GM18498 (cell line): ENCODE results near the gene PRSS3.
"Not testable (repeated sequence)": the region's sequence is repeated elsewhere in the genome, so short reads cannot be mapped to it uniquely, and the experiment has no call there.

Experiments used
- ATAC-seq: cut with Tn5 transposase; IDR thresholded peaks from one replicate; pipeline ENCODE4 v1.9.1; 2021; ENCODE audit warnings: mild to moderate bottlenecking, moderate library complexity; ENCODE audit not compliant: unreplicated experiment

The PRSS3 gene

DNA sequence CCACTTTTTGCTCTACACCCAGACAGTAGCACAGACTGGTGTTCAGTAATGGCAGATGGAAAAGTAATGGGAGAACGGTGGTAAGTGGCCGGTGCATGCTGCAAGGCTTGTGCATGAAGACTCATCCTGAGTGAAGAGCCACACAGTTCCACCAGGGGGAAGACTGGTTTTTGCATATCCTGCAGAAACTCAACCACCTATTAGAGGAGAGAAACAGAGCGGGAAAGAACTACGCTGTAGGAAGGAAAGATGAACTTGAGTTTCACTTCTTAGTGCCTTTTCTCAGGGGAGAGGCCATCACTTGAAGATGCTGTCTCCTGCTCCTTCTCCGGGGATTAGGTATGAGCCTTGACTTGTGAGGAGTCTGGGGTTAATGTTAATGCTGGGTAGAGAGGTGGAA lies 9.4 kb upstream of the PRSS3 start:
- no peak for ATAC-seq

DNA sequence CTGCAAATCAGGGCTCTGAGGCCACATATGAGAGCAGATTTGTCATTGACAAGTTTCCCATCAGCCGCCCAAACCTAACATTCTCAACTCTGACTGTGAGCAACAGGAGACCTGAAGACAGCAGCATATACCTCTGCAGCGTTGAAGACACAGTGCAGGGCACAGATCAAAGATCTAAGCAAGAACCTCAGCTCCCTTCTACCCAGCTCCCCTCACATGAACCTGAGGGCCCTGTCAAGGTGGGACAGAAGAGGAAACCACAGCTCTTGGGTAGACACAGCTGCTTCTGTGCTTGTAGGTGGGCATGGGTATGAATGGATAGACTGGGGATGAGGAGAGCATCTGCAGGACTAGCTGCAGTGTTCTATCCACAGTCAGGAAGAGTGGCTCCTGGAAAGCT lies 8.7 kb upstream of the PRSS3 start:
- ATAC-seq, result no peak

DNA sequence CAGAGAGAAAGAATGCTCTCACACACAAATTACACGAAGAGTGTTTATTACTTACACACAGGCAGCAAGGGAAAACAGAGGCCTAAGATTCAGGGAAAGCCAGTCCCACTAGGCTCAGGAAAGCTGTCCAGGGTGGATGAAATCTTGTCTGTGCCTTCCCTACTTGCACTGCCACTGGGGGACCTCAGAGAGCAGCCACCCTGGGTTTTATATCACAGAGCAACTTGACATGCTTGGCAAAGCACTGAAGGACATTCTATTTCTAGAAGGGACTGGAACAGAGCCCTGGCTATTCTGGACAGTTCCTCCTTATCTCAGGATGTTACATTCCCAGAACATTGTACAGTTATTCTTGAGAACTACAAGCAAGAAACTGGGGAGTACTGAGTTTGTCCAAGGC lies 7.5 kb upstream of the PRSS3 start:
- no peak for ATAC-seq

DNA sequence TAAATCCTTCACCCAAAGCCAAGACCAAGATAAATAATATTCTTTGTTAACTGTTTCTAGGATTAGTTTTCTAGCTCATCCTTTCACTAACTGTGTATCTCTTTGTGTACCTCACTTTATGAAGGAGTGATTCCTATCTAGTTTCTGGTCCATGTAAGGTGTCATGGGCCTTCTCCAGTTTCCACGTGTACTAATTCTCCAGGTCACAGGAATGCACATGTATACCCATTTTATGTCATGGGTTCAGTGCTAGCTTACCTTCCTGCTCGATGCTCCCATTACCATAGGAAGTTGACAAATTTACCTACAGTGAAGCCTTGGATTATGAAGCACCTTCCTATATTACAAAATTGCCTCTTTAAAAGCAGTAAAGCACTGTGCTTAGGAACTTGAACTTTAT lies 5.9 kb upstream of the PRSS3 start:
- ATAC-seq, result not testable (repeated sequence)

DNA sequence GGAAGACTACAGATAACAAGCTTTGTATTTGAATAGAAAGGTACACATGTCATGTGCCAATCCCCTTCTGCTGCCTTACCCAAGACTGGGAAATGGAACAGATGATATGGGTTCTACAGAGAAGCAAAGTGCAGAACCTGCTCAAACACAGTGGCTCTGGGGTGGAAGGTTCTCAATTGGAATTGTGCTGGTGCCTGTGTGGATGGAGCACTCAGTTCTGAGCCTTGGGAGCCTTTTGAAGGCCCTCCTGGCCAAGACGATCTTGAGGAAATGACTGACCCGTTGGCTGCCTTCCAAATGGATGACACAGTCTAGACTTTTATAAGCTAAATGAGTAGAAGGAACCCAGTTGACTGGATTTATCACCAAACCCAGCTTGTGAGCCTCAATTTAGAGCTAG lies 4.2 kb upstream of the PRSS3 start:
- no peak for ATAC-seq

DNA sequence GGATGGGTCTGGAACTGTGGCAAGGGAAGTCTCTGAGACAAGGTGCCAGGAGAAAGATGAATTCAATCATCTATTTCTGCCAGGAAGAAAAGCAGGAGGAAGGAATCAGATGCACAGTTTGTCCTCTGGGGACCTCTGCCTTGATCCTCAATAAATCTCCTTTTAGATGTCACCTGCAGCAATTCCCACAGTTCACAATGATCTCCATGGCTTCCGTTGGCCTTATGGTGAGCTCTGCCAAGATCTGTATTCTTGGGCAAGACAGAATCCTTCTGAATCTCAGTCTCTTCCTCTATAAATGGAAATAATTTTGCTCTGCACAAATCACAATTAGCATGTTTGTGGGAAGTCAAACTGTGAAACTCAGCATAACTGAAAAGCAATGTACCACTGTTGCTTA lies 1.9 kb upstream of the PRSS3 start:
- not testable (repeated sequence) for ATAC-seq

DNA sequence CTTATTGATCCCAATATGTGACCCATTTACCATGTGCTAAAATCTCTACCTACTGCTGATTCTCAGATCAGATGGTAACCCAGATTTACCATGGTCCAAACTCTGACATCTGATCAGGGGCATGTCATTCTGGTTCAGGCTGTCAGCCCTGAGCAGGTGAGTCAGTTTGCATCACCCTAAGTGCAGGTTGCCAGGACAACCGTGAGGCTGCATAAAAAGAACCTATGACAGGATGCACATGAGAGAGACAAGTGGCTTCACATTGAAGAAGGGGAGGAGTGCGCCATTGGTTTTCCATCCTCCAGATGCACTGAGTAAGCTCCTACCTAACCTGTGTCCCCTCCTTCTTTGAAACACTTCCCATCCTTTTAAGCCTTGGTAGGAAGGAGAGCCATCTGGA lies 801 bp upstream of the PRSS3 start:
- ATAC-seq, result no peak

DNA sequence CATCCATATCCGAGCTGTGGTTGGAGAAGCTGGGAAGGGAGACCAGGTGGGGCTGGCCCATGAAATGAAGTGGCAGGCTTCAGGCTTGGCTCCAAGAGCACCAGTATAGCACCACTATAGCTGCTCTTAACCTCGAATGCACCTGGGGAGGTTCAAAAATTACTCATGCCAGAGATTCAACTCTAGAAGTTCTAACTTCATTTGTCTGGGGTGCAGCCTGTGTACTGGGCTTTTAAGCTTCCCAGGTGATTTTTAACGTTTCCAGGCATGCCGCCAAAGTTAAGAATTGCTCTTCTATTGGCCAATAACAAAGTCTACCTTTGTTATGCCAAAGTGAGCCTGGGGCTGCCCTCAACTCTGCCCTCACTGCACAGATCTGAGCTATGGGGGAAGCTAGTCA lies 458 bp downstream of the PRSS3 start:
- no peak for ATAC-seq

DNA sequence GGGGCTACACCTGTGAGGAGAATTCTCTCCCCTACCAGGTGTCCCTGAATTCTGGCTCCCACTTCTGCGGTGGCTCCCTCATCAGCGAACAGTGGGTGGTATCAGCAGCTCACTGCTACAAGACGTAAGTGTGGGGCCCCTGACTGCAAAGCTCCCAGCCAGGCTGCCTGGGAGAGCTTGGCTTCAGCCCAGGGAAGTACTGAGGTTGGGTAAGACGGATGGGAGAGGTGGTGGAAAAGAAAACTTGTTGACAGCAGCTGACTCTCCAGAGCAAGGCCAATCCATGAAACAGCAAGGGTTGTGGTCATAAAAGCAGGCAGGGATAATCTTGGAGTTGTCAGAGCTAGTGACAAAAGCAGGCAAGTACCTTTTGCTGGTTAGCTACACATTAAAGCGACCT lies 1.3 kb downstream of the PRSS3 start:
- ATAC-seq, result not testable (repeated sequence)

DNA sequence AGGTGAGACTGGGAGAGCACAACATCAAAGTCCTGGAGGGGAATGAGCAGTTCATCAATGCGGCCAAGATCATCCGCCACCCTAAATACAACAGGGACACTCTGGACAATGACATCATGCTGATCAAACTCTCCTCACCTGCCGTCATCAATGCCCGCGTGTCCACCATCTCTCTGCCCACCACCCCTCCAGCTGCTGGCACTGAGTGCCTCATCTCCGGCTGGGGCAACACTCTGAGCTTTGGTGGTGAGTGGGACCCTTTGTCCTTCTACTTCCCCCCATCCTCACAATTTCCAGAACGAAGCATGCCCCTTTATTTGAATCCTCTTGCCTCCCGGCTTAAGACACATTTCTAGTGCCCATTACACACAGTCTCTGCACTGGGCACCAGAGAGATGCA lies 2.5 kb downstream of the PRSS3 start:
- no peak for ATAC-seq

DNA sequence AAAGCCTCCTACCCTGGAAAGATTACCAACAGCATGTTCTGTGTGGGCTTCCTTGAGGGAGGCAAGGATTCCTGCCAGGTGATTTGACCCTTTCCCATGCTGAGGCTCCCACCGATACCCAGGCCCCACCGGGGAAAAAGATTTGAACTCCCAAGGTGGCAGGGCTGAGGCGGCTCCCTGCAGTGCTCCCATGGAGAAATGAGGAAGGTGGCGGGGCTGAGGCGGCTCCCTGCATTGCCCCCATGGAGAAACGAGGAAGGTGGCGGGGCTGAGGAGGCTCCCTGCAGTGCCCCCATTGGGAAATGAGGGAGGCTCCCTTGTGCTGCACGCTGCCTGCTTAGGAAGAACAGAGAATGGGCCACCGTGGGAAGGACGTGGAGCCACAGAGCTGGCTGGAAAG lies 3.2 kb downstream of the PRSS3 start:
- no peak for ATAC-seq

DNA sequence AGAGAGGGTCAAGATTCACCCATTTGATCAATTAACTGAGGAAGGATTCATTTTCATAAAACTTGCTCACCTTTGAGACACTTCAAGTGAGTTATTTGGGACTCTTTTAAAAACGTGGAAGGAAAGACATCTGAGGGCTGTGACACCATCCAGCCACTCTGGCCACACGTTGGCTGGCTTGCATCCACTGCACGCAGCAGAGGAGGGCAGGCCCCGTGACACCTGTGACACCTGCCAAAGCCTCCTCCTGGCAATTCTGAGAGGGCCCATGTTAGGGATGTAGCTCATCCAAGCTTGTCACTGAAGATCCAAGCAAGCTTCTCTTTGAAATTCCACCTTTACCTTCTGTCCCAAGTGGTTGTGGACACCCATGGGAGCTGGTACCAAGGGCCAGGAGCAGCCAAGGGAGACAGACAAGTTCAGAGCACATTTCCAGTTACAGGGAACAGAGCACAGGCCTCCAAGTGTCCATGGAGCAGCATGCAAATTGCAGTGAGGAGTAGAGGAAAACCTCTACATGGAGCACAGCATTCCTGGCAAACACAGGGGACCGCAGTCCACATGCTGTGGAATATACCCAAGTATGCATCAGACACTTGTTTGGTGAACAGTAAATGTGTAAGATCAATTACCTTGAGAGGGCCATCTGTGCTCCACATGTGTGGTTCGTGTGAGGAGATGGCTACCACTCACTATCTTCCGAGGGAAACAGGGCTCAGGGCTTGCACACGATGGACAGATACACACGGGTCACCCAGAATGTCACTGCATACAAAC lies 4.8 kb downstream of the PRSS3 start:
- no peak for ATAC-seq

DNA sequence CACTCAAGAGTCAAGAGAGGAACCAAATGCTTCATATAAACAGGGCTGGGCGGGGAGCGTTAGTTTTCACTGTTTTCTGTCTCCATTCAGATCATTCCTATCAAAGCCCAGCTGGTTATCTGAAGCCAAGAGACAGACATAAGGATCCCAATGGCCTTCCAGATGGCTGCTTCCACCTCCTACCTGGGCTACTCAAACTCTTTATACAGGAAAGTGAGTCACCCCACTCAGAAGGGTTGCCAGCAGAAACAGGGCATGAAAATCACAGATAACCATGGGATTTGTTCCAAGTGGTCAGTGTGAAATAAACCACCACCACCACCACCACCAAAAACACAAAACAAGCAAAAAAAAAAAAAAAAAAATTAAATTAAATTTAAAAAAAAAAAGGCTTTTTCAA lies 5.5 kb downstream of the PRSS3 start:
- ATAC-seq, result no peak

DNA sequence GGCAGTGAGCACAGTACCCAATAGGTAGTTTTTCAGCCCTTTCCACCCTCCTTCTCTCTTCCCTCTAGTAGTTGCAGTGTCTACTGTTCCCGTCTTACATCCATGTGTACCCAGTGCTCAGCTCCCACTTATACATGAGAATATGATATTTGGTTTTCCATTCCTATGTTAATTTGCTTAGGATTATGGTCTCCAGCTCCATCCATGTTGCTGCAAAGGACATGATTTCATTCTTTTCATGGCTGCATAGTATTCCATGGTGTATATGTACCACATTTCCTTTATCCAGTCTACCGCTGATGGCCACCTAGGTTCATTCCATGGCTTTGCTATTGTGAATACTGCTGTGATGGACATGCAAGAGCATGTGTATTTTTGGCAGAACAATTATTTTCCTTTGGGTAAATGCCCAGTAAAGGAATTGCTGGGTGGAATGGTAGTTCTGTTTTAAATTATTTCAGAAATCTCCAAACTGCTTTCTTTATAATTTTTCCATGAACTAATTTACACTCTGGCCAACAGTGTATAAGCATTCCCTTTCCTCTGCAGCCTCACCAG lies 6.7 kb downstream of the PRSS3 start:
- not testable (repeated sequence) for ATAC-seq

DNA sequence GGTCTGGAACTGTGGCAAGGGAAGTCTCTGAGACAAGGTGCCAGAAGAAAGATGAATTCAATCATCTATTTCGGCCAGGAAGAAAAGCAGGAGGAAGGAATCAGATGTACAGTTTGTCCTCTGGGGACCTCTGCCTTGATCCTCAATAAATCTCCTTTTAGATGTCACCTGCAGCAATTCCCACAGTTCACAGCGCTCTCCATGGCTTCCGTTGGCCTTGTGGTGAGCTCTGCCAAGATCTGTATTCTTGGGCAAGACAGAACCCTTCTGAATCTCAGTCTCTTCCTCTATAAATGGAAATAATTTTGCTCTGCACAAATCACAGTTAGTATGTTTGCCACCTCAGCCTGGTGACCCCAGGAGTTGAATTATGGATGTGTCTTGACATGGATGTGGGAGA lies 8.8 kb downstream of the PRSS3 start:
- ATAC-seq, result not testable (repeated sequence)

DNA sequence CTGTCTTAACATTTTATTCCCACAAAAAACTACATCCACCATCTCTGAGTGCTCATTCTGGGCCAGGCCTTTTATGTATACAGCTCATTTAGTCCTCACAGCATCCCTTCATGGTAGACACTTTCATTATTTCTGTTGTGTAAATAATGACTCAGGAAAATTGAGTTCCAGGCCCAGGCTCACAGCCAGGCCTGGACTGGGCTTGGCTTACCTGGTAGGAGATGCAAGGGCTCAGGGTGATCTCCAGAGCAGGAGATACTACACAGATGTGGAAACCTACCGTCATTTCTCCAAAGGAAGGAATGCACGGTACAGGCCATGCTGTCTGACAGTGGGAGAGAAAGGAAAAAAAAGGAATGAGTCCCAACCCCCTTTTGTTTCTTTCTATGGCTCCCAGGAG lies 11.8 kb downstream of the PRSS3 start:
- not testable (repeated sequence) for ATAC-seq

DNA sequence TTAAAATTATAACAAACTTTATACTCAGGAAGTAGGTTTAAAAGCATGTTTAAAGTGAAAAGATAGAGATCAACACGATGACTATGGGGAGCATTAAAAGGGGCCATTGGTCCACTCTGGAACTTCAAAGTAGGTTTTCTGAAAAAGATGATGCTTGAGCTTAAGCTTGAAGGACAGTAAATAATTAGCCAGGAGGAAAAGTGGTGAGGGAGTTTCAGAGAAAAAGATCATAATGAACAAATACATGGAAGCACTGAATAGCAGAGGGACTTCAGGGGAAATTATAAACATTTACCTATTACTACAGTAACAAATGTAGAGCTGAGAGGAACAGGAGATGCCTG lies 13.6 kb downstream of the PRSS3 start:
- ATAC-seq, result not testable (repeated sequence)

DNA sequence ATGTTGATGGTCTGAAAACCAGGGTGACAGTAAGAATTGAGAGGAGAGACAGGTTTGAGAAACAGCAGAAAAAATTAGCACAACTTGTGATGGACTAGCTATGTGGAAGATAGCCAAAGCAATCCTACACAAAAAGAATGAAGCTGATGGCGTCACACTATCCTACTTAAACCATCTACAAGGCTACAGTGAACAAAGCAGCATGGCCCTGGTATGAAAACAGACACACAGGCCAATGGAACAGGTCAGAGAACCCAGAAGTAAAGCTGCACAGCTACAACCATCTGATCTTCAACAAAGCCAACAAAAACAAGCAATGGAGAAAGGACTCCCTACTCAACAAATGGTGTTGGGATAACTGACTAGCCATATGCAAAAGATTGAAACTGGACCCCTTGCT lies 14.1 kb downstream of the PRSS3 start:
- no peak for ATAC-seq

DNA sequence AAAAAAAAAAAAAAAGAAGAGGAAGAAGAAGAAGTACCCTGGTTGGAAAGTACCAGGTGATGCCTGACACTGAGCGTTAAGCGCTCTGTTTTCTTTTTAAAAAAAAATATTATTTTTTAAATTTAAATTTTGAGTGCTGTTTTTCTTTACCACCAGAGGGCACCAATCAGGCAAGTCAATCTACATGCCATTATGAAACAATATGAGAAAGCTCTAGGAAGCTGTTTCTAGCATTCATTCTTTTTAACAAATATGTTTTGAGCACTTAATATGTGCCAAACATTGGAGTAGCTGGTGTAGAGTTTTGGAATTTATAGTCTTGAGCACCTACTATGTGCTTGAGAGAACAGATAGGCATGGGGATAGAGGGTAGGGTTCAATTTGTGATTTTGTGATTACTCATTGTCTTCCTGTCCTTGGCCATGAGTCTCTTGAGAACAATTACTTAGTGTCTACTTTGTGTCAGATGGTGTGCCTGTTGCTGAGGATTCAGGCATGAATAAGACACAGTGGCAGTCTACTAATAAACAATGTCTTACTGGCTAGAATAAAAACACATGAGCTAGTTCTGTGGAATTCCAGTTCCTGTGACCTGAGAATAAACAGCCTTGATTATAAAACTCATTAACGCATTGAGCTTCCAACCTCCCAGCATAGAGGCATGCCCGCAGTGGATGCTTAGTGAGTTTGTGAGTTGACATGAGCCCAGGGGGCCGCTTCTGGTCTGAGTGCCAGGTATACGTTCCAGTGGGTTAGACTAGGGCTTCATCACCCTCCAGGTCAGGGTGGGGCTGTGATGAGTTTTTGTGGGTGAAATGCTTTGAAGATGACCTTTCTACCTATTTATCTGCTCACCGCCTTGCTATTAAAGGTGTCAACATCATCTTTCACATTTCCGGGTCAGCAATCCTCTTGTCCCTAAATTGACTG lies 18.6 kb downstream of the PRSS3 start:
- no peak for ATAC-seq

DNA sequence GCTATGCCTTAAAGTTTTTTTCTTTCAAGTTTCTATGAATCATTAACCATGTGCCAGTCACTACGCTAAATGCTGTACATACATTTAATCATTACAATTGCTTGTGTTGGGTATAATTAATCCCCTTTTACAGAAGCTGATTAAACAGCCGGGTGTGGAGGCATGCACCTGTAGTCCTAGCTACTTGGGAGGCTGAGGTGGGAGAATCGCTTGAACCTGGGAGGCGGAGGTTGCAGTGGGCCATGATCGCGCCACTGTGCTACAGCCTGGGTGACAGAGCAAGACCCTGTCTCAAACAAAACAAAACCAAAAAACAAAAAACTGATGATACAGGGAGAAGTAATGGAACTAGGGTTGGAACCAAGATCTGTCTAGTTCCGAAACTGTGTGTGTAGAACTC lies 20.4 kb downstream of the PRSS3 start:
- no peak for ATAC-seq

DNA sequence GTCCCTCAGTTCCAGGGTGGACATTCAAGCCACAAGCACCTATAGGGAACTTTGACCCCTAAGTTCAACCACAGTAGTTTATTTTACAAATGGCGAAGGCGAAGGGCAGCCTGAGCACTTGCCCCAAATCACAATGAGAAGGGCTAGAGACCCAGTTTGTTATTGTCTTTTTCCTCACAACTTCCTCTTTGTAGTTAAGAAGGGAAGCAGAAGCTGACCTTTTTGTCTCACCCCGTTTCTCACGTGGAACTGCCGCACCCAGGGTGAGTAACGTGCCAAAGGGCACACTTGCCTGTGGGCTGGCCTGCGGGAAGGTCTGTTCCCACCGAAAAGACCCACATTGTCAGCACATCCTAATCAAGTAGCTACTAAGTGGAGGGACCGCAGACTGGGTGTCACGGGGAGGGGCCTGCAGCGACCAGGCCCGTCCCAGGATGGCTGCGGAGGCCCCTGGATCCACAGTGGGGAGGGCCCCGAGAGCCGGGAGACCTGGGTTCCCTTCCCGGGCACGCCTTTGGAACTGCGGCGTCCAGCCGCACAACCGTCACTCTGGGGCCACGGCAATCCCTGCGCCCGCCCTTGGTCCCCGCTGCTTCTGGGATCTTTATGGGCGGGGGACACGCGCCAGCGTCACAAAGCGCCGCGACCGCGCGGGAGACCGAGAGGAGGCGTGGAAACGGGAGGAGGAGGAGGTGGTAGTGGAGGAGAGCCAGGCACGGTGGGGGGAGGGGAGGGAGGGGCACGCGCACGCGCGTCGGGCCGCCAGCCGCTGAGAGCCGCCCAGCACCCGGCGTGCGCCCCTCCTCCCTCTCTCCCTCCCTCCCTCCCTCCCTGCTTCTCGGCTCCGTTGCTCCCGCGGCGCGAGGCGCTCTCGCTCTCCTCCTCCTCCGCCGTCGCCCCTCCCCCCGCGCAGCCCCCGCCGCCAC lies 21.2 kb downstream of the PRSS3 start, which contains the start of gene UBE2R2:
TSS of gene UBE2R2 (plus strand) at position 834 of the 926 bp plus-strand sequence. CDS start 598 bp downstream, outside the sequence.
- ATAC-seq, result peak; percentile 70
